Measurements from ENCODE around the gene C8G.

The C8G gene

GRCh38 chr9:136941231-136942111 lies 3.6 kb upstream of the C8G start:
- DNase-seq (ENCODE audit: low spot score): no peak

GRCh38 chr9:136942112-136942880 lies 2.7 kb upstream of the C8G start:
- DNase-seq (ENCODE audit: low spot score): no peak

GRCh38 chr9:136942881-136943230 lies 2.2 kb upstream of the C8G start:
- DNase-seq (ENCODE audit: low spot score): no peak

GRCh38 chr9:136943291-136944211 lies 1.5 kb upstream of the C8G start:
- no peak for DNase-seq (ENCODE audit: low spot score)

DNA sequence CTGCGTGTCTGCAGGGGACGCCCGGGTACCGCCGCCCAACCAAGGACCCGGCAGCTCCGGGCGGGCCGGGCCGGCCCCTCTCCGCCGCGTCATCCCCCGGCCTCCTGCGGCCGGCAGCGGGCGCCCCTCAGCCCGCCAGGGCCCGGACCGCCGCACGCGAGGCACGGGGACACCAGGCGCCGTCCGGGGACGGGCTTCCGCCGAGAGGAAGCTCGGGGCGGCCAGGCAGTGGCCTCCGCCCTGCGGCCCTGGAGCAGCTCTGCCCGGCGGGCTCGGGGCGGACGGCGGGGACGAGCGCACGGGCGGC lies 878 bp upstream of the C8G start:
- no peak for DNase-seq (ENCODE audit: low spot score)

DNA sequence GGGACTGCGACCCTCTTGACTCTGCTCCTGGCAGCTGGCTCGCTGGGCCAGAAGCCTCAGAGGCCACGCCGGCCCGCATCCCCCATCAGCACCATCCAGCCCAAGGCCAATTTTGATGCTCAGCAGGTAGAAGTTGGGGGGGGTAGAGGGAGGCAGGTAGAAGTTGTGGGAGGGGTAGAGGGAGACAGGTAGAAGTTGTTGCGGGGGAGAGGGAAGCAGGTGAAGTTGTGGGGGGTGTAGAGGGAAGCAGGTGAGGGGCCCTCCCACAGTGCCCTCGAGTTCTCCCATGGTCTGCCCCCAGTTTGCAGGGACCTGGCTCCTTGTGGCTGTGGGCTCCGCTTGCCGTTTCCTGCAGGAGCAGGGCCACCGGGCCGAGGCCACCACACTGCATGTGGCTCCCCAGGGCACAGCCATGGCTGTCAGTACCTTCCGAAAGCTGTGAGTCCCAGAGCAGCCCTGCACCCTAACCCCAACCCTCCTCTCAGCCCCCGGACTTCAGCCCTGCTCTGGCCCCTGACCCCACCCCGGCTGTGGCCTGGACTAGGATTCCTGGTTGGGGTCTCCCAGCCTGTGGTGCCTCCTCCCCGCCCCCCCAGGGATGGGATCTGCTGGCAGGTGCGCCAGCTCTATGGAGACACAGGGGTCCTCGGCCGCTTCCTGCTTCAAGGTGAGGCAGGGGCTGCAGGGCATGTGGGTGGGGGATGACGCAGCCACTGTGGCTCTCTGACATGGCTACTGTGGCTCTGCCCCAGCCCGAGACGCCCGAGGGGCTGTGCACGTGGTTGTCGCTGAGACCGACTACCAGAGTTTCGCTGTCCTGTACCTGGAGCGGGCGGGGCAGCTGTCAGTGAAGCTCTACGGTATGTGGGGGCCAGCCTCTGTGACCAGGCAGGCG lies 537 bp downstream of the C8G start:
- no peak for DNase-seq (ENCODE audit: low spot score)

GRCh38 chr9:136946228-136947027 lies 1.4 kb downstream of the C8G start:
- no peak for DNase-seq (ENCODE audit: low spot score)

DNA sequence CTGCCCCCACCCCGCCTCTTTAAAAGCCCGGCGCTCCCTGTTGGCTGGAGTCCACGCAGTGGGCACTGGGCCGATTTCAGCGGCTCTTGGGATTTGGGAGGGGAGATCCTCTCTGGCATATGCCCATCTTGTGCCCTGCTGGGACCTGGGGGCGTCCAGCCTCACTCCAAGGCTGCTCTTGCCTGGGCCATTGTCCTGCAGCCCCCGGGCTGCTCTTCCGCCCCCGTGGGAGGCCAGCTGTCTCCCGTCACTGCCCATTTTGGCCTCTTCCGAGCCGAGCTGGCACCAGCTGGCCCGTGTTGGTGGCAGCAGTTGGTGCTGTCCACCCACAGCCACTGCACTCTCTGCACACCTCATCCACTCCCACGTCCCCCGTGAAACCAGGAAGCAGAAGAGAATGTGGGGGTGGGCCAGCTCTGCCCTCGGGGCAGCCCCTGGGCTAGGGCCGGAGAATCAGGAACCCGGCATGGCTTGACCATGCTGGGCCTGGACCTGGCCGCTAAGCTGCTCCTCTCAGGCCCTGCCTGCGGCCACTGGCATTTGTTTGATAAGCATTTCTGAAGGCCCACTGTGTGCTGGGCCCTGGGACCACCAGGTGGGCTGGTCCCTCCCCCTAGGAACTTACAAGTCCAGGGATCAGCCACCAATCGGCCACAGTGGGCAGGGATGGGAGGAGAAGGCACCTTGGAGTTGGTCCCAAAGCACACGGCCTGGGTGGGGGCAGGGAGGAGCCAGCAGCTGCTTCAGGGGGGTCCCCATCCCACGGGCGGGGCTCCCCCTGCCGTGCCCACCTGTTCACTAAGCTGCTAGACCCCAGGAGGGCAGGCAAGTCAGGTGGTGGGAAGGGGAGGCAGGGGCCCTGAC lies 2.2 kb downstream of the C8G start:
- DNase-seq (ENCODE audit: low spot score): no peak

- peak; percentile 71 for DNase-seq (ENCODE audit: low spot score)
Observed at GRCh38 chr9:136947955-136948510, 3.0 kb downstream of the C8G start.

DNA sequence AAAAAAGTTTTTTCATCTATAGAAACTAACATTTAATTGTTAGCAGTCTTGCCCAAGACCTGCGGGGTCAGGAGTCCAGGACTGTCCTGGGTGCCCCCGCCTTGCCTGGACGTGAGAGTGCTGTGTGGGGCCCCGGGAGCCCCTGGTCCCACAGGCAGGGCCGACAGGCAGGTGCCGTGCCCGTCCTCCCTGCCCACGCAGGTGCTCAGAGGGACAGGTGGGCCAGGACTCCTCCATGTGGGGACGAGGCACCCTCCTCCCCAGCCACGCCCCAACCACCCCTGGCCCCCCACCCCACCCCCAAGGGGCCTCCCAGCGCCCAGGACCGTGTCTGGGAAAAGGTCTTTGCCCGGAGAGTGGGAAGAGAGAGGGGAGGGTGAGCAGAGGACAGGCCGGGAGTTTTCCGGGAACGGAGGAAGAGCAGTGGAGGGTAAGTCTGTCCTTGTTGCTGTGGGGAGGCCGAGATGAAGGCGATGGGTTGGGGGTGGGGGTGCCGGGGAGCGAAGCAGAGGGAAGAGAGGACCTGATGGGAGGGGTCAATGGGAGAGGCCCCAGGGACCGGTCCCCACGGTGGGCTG lies 4.3 kb downstream of the C8G start:
- DNase-seq (ENCODE audit: low spot score): no peak

- DNase-seq (ENCODE audit: low spot score): peak; percentile 93
Observed at GRCh38 chr9:136949817-136950655, 5.0 kb downstream of the C8G start.

DNA sequence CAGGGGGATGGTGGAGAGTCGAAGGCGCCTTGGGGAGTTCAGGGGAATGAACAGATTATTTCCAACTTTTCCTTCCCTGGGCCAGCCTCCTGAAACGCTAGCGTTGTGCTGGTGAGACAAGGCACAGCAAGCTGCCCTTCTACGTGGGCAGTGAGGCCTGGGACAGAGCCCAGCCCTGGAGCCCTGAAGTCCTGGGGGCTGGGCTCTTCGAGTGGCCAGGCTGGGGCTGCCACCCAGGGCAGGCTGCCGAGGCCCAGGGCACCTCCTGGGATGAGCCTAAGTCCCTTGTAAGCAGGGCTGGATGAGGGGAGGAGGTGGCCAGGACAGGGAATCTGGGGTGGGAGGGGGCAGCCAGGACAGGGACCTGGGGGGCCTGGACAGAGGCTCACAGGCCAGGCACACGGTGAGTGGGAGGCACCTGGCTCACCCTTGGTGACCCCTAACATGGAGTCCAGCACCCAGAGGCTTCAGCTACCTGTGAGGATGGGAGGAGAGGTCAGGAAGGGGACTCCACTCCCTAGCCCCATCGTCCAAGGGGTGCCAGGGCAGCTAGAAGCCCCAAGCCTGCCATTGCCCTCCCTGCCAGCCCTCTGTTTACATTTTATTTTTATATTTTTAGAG lies 5.7 kb downstream of the C8G start:
- no peak for DNase-seq (ENCODE audit: low spot score)

GRCh38 chr9:136951541-136952320 lies 6.7 kb downstream of the C8G start, which contains the start of gene LCN12:
LCN12 (plus strand) TSS chr9:136952273; CDS start chr9:136952328, 55 bp downstream.
- DNase-seq (ENCODE audit: low spot score): no peak

- DNase-seq (ENCODE audit: low spot score): no peak
Observed at GRCh38 chr9:136952321-136952850, 7.3 kb downstream of the C8G start.

GRCh38 chr9:136952876-136953770 lies 8.1 kb downstream of the C8G start:
- DNase-seq (ENCODE audit: low spot score): no peak

All from SK-N-DZ (cell line).